H9 (cell line): ENCODE results near the gene NMU. TPM values are rescaled to one million over a fixed set of nuclear protein-coding genes. Genes with fewer than 3 reads are reported as not detected.

Source experiments
- DNase-seq: peaks from one replicate; pipeline ENCODE4 v3.0.0-alpha.2; 2017
- H2AFZ ChIP-seq: one replicate; pipeline ENCODE4 v1.6.1; 2013; ENCODE audit warnings: mild to moderate bottlenecking, low read length, control low read depth, moderate library complexity
- H2AK5ac ChIP-seq: 2 replicates; pipeline ENCODE4 v1.6.1; 2013; ENCODE audit warnings: low read length, control low read depth, mixed read lengths; ENCODE audit not compliant: insufficient read length
- H2BK120ac ChIP-seq: one replicate; pipeline ENCODE4 v1.6.1; 2013; ENCODE audit warnings: low read depth, mild to moderate bottlenecking, low read length, control low read depth, inconsistent platforms; ENCODE audit not compliant: poor library complexity, severe bottlenecking
- H2BK12ac ChIP-seq: 2 replicates; pipeline ENCODE4 v1.6.1; 2013; ENCODE audit warnings: low read length, control low read depth, mixed read lengths, low read depth; ENCODE audit not compliant: insufficient read length
- H2BK15ac ChIP-seq: 2 replicates; pipeline ENCODE4 v1.6.1; 2013; ENCODE audit warnings: low read depth, low read length, control low read depth
- H2BK20ac ChIP-seq: one replicate; pipeline ENCODE4 v1.6.1; 2013; ENCODE audit warnings: low read depth, mild to moderate bottlenecking, low read length, control low read depth, inconsistent platforms; ENCODE audit not compliant: poor library complexity, severe bottlenecking
- H2BK5ac ChIP-seq: 2 replicates; pipeline ENCODE4 v1.6.1; 2013; ENCODE audit warnings: low read length, control low read depth, mixed read lengths; ENCODE audit not compliant: insufficient read length
- H3K14ac ChIP-seq: 2 replicates; pipeline ENCODE4 v1.6.1; 2013; ENCODE audit warnings: low read length, control low read depth; ENCODE audit not compliant: insufficient read depth
- H3K18ac ChIP-seq: 2 replicates; pipeline ENCODE4 v1.6.1; 2013; ENCODE audit warnings: low read depth, mild to moderate bottlenecking, mixed read lengths, low read length, control low read depth; ENCODE audit not compliant: insufficient read length
- H3K23ac ChIP-seq: 2 replicates; pipeline ENCODE4 v1.6.1; 2013; ENCODE audit warnings: low read length, control low read depth, mixed read lengths, low read depth; ENCODE audit not compliant: insufficient read length
- H3K23me2 ChIP-seq: 2 replicates; pipeline ENCODE4 v1.6.1; 2013; ENCODE audit warnings: low read depth, mild to moderate bottlenecking, mixed read lengths, low read length, control low read depth; ENCODE audit not compliant: insufficient read length, poor library complexity, severe bottlenecking
- H3K27ac ChIP-seq: 2 replicates; pipeline ENCODE4 v1.5.1; 2013; ENCODE audit warnings: low read length, control low read depth, mixed read lengths, low read depth; ENCODE audit not compliant: insufficient read length
- H3K27me3 ChIP-seq: 2 replicates; pipeline ENCODE4 v1.6.1; 2013; ENCODE audit warnings: low read length, control low read depth, inconsistent platforms; ENCODE audit not compliant: insufficient read depth
- H3K4ac ChIP-seq: 2 replicates; pipeline ENCODE4 v1.6.1; 2013; ENCODE audit warnings: low read depth, mild to moderate bottlenecking, control low read depth, inconsistent platforms, low read length, moderate library complexity
- H3K4me1 ChIP-seq: 2 replicates; pipeline ENCODE4 v1.6.1; 2013; ENCODE audit warnings: low read length, control low read depth, inconsistent platforms; ENCODE audit not compliant: insufficient read depth
- H3K4me2 ChIP-seq: 2 replicates; pipeline ENCODE4 v1.6.1; 2013; ENCODE audit warnings: low read length, control low read depth, mixed read lengths; ENCODE audit not compliant: insufficient read length, insufficient read depth
- H3K56ac ChIP-seq: 2 replicates; pipeline ENCODE4 v1.6.1; 2013; ENCODE audit warnings: low read depth, mild to moderate bottlenecking, mixed read lengths, low read length, control low read depth; ENCODE audit not compliant: insufficient read length
- H3K79me1 ChIP-seq: 2 replicates; pipeline ENCODE4 v1.6.1; 2013; ENCODE audit warnings: low read depth, mild to moderate bottlenecking, moderate library complexity, low read length, control low read depth, inconsistent platforms; ENCODE audit not compliant: insufficient read depth, poor library complexity, severe bottlenecking
- H3K79me2 ChIP-seq: 2 replicates; pipeline ENCODE4 v1.6.1; 2013; ENCODE audit warnings: low read length, control low read depth, inconsistent platforms; ENCODE audit not compliant: insufficient read depth
- H3K9ac ChIP-seq: 2 replicates; pipeline ENCODE4 v1.6.1; 2013; ENCODE audit warnings: low read length, control low read depth, mixed read lengths; ENCODE audit not compliant: insufficient read length; ENCODE audit errors: extremely low read depth
- H3K9me3 ChIP-seq: one replicate; pipeline ENCODE4 v1.6.1; 2013; ENCODE audit warnings: low read depth, low read length, inconsistent platforms; ENCODE audit not compliant: control insufficient read depth
- H3T11ph ChIP-seq: one replicate; pipeline ENCODE4 v1.6.1; 2013; ENCODE audit warnings: mild to moderate bottlenecking, low read length, control low read depth, inconsistent platforms
- H4K20me1 ChIP-seq: one replicate; pipeline ENCODE4 v1.6.1; 2013; ENCODE audit not compliant: control insufficient read depth, insufficient read length, insufficient read depth
- H4K5ac ChIP-seq: 2 replicates; pipeline ENCODE4 v1.6.1; 2013; ENCODE audit warnings: low read depth, mild to moderate bottlenecking, mixed read lengths, low read length, control low read depth; ENCODE audit not compliant: insufficient read length
- H4K8ac ChIP-seq: replicated peaks from 2 replicates; pipeline ENCODE4 v1.6.1; 2013; ENCODE audit warnings: low read length, control low read depth, mixed read lengths, low read depth; ENCODE audit not compliant: insufficient read length
- H4K91ac ChIP-seq: 2 replicates; pipeline ENCODE4 v1.6.1; 2013; ENCODE audit warnings: low read depth, mild to moderate bottlenecking, moderate library complexity, mixed read lengths, low read length, control low read depth; ENCODE audit not compliant: insufficient read length
- H3K27ac Mint-ChIP-seq, 3 experiments: 2 replicates in 2 of 3; 3 replicates in 1 of 3; pipeline ENCODE4 v1.8.0; 2020 to 2021; ENCODE audit warnings: mixed read lengths in 3 of 3, mild to moderate bottlenecking in 1 of 3, moderate library complexity in 1 of 3
- H3K27me3 Mint-ChIP-seq: 2 replicates; pipeline ENCODE4 v1.8.0; 2021; ENCODE audit warnings: low read depth, mild to moderate bottlenecking, moderate library complexity, mixed read lengths
- H3K36me3 Mint-ChIP-seq, 3 experiments: 2 replicates in 2 of 3; 3 replicates in 1 of 3; pipeline ENCODE4 v1.8.0; 2020 to 2021; ENCODE audit warnings: low read depth in 3 of 3, mixed read lengths in 3 of 3; ENCODE audit not compliant: insufficient read depth in 1 of 3
- H3K4me1 Mint-ChIP-seq, 2 experiments: 2 replicates each; pipeline ENCODE4 v1.8.0; 2020; ENCODE audit warnings: mixed read lengths in 2 of 2
- H3K4me3 Mint-ChIP-seq, 2 experiments: 2 replicates in 1 of 2; 3 replicates in 1 of 2; pipeline ENCODE4 v1.8.0; 2020 to 2021; ENCODE audit warnings: mild to moderate bottlenecking in 2 of 2, mixed read lengths in 2 of 2, moderate library complexity in 1 of 2
- H3K9me3 Mint-ChIP-seq, 2 experiments: 2 replicates in 1 of 2; 3 replicates in 1 of 2; pipeline ENCODE4 v1.8.0; 2020; ENCODE audit warnings: mild to moderate bottlenecking in 2 of 2, mixed read lengths in 2 of 2, moderate library complexity in 1 of 2
- WGBS: extraction: QIAGEN DNeasy Blood & Tissue Kit; methylation state at CpG from one replicate; pipeline ENCODE4 v1.1.7; 2013; ENCODE audit warnings: missing lambda C conversion rate, low lambda C conversion rate, mixed read lengths; ENCODE audit not compliant: insufficient read length; ENCODE audit errors: extremely low coverage; 5-methylcytosine and 5-hydroxymethylcytosine counted together
- total RNA-seq: library from RNA; stranded (reverse); gene quantifications from 2 replicates; pipeline ENCODE4 v1.2.1, GENCODE V29; 2021
- TF ChIP-seq, protein P1 (sequence below): fragments of 200-600 bp; sonication (generic); conservative IDR thresholded peaks from 3 replicates; pipeline ENCODE4 v1.8.0; 2021; ENCODE audit warnings: antibody characterized with exemption, mild to moderate bottlenecking

Gene NMU
- total RNA-seq, 1 experiment from 2014 or later = 12.9 TPM

GRCh38 chr4:55618546-55619143 lies 17.5 kb downstream of the NMU start:
- TF ChIP-seq, protein P1, sequence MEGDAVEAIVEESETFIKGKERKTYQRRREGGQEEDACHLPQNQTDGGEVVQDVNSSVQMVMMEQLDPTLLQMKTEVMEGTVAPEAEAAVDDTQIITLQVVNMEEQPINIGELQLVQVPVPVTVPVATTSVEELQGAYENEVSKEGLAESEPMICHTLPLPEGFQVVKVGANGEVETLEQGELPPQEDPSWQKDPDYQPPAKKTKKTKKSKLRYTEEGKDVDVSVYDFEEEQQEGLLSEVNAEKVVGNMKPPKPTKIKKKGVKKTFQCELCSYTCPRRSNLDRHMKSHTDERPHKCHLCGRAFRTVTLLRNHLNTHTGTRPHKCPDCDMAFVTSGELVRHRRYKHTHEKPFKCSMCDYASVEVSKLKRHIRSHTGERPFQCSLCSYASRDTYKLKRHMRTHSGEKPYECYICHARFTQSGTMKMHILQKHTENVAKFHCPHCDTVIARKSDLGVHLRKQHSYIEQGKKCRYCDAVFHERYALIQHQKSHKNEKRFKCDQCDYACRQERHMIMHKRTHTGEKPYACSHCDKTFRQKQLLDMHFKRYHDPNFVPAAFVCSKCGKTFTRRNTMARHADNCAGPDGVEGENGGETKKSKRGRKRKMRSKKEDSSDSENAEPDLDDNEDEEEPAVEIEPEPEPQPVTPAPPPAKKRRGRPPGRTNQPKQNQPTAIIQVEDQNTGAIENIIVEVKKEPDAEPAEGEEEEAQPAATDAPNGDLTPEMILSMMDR = no peak
- no peaks in the 10 kb centered on the region for H3K9me3 ChIP-seq
- H3K27ac Mint-ChIP-seq = peak overlapping the region in 2 of 3 experiments; percentile 76 to 93; a peak in 2 of 7 replicates
- no peak overlapping the region for H3K18ac ChIP-seq
- no peaks in the 10 kb centered on the region for H3K79me1 ChIP-seq
- H3K4ac ChIP-seq = no peak overlapping the region
- H3K9me3 Mint-ChIP-seq = peaks cover 0 to 8% of the 10 kb centered on the region in 2 experiments; a peak in 1 of 5 replicates
- DNase-seq = no peak
- no peaks in the 10 kb centered on the region for H4K20me1 ChIP-seq
- no peak overlapping the region for H3K56ac ChIP-seq
- no peak overlapping the region for H3T11ph ChIP-seq
- H4K91ac ChIP-seq = no peak overlapping the region
- H2BK5ac ChIP-seq = no peak overlapping the region
- no peaks in the 10 kb centered on the region for H3K4me1 ChIP-seq
- no CpG with 5 or more reads among the region's 1 CpG for WGBS
- H3K27ac ChIP-seq = no peak overlapping the region
- no peak overlapping the region for H3K14ac ChIP-seq
- no peak overlapping the region for H2AK5ac ChIP-seq
- H3K4me1 Mint-ChIP-seq = peaks cover 2 to 10% of the 10 kb centered on the region in 2 experiments; a peak in 3 of 4 replicates
- H4K8ac ChIP-seq = no peak overlapping the region
- H3K9ac ChIP-seq = no peak overlapping the region
- H3K4me3 Mint-ChIP-seq = peak overlapping the region; percentile 57 to 75
- H3K27me3 ChIP-seq = no peaks in the 10 kb centered on the region
- H3K79me2 ChIP-seq = no peaks in the 10 kb centered on the region
- no peak overlapping the region for H2BK120ac ChIP-seq
- H3K23ac ChIP-seq = no peak overlapping the region
- H2BK20ac ChIP-seq = no peak overlapping the region
- H4K5ac ChIP-seq = no peak overlapping the region
- no peaks in the 10 kb centered on the region; the same call in 1 of the 2 replicates for H3K27me3 Mint-ChIP-seq
- peaks cover 0 to 9% (median 7%) of the 10 kb centered on the region in 3 experiments; a peak in 3 of 7 replicates for H3K36me3 Mint-ChIP-seq
- H2AFZ ChIP-seq = no peak overlapping the region
- H3K23me2 ChIP-seq = no peaks in the 10 kb centered on the region
- no peak overlapping the region for H3K4me2 ChIP-seq
- no peak overlapping the region for H2BK12ac ChIP-seq
- H2BK15ac ChIP-seq = no peak overlapping the region
